ENCODE results near the gene HAUS2.
"Not testable (repeated sequence)": the region's sequence is repeated elsewhere in the genome, so short reads cannot be mapped to it uniquely, and the experiment has no call there.

The HAUS2 gene

GRCh38 chr15:42593143-42593542, 44.5 kb downstream of the HAUS2 start:
- H3K27ac ChIP-seq (ENCODE audit: low read depth, low read length), result no peak overlapping the region
- no peaks in the 10 kb centered on the region; the same call in 1 of the 2 replicates for H3K4me1 ChIP-seq (ENCODE audit: insufficient read depth, low read length)
- WGBS, result 96% methylated on average over 3 of the region's 4 CpGs
- H3K9ac ChIP-seq (ENCODE audit: low read depth, low read length), result no peak overlapping the region
- no peaks in the 10 kb centered on the region for H3K9me3 ChIP-seq (ENCODE audit: insufficient read depth, low read depth, low read length)
- H3K27me3 ChIP-seq (ENCODE audit: insufficient read depth, low read length), result no peaks in the 10 kb centered on the region
- H3K36me3 ChIP-seq (ENCODE audit: insufficient read depth, low read length), result no peaks in the 10 kb centered on the region
- no peak overlapping the region for H3K4me3 ChIP-seq (ENCODE audit: low read length)

DNA sequence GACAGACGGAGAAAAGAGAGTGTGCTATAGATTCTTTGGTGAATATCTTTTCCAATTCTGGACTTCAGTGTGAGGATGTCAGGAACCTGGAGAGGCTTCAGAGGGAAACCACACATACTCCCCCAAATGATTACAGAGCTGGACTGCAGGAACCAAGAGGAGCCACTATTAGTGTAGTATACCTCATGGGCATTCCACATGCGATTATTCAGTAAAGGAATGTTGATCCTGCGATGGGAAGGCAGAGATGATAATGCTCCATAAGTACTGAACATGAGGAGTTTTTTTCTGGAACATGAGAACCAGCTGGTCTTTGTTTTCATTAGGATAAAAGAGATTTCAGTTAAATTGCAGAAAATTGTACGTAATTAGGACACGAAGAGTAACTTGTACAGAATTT, 45.5 kb downstream of the HAUS2 start:
- Histone ChIP-seq H3K27me3 (ENCODE audit: insufficient read depth, low read length) (no peaks in the 10 kb centered on the region), H3K4me1 (ENCODE audit: insufficient read depth, low read length) (no peaks in the 10 kb centered on the region; the same call in 1 of the 2 replicates), H3K9ac (ENCODE audit: low read depth, low read length) (no peak overlapping the region), H3K9me3 (ENCODE audit: insufficient read depth, low read depth, low read length) (no peaks in the 10 kb centered on the region), H3K36me3 (ENCODE audit: insufficient read depth, low read length) (no peaks in the 10 kb centered on the region), H3K27ac (ENCODE audit: low read depth, low read length) (no peak overlapping the region), H3K4me3 (ENCODE audit: low read length) (no peak overlapping the region)
- WGBS, result 94% methylated on average over 5 of the region's 5 CpGs

DNA sequence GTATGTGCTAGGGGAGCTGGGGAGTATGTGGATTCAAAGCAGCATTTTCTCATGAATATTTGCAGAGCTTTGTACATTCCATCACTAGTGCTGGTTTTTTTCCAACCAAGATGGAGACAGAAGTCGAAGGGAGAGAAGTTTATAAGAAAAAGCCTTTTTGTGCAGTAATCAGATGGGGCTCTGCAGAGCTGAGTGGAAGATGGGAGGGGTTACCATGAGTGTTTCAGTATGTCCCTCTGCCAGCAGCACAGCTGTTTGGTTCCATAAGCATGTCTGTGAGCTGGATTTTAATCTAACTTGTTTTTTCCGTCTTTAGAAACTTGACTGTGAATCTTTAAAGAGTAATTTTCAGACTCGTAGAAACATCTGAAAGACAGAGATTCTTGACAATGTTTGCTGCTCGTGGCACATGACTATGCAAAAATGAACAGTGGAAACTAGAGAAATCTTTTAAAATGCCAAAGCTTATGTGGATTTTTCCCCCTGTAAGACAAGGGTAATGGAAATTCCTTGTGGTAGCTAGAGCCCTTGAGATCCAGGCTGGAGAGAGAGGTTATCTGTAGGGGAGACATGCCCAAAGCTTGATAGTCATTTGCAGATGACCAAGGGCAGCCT, 47.1 kb downstream of the HAUS2 start:
- Histone ChIP-seq H3K4me3 (ENCODE audit: low read length) (no peak overlapping the region), H3K9ac (ENCODE audit: low read depth, low read length) (no peak overlapping the region), H3K4me1 (ENCODE audit: insufficient read depth, low read length) (no peaks in the 10 kb centered on the region; the same call in 1 of the 2 replicates), H3K27me3 (ENCODE audit: insufficient read depth, low read length) (no peaks in the 10 kb centered on the region), H3K27ac (ENCODE audit: low read depth, low read length) (no peak overlapping the region), H3K36me3 (ENCODE audit: insufficient read depth, low read length) (peaks cover 2% of the 10 kb centered on the region; the same call in 1 of the 2 replicates), H3K9me3 (ENCODE audit: insufficient read depth, low read depth, low read length) (0 out of 2 replicates have a peak, but pooled peaks cover 5% of the 10 kb centered on the region)
- 91% methylated on average over 4 of the region's 4 CpGs for WGBS

- not testable (repeated sequence) for H3K27ac ChIP-seq (ENCODE audit: low read depth, low read length); H3K4me1 ChIP-seq (ENCODE audit: insufficient read depth, low read length); H3K27me3 ChIP-seq (ENCODE audit: insufficient read depth, low read length); H3K4me3 ChIP-seq (ENCODE audit: low read length); H3K9ac ChIP-seq (ENCODE audit: low read depth, low read length); H3K36me3 ChIP-seq (ENCODE audit: insufficient read depth, low read length)
- 98% methylated on average over 24 of the region's 30 CpGs for WGBS
- H3K9me3 ChIP-seq (ENCODE audit: insufficient read depth, low read depth, low read length), result peaks cover 14% of the 10 kb centered on the region; the same call in 1 of the 2 replicates
Observed at GRCh38 chr15:42601316-42601715, 52.7 kb downstream of the HAUS2 start.

DNA sequence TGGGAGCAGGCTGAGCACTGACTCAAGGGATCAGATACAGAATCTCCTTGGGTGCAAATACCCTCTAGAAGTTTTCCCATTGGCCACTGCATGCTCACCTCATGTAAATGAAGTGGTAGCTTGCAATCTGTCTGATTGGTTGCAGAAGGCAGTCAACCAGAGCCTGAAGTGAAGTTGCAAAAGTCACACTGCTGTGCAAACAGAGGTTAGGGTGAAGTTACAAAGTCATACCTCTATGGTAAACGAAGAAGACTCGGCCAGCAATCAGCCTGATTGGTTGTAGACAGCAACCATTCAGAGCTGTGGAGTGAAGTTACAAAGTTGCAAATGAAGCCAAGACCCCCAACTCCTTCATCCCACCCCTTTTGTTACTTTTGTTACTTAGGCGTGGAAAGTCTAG, 53.9 kb downstream of the HAUS2 start:
- Histone ChIP-seq H3K9ac (ENCODE audit: low read depth, low read length) (no peak overlapping the region), H3K4me1 (ENCODE audit: insufficient read depth, low read length) (no peaks in the 10 kb centered on the region; the same call in 1 of the 2 replicates), H3K9me3 (ENCODE audit: insufficient read depth, low read depth, low read length) (peaks cover 14% of the 10 kb centered on the region; the same call in 1 of the 2 replicates), H3K4me3 (ENCODE audit: low read length) (no peak overlapping the region), H3K36me3 (ENCODE audit: insufficient read depth, low read length) (peaks cover 8% of the 10 kb centered on the region; the same call in 1 of the 2 replicates), H3K27me3 (ENCODE audit: insufficient read depth, low read length) (no peaks in the 10 kb centered on the region), H3K27ac (ENCODE audit: low read depth, low read length) (no peak overlapping the region)
- WGBS, result 93% methylated on average over 3 of the region's 3 CpGs

- H3K4me1 ChIP-seq (ENCODE audit: insufficient read depth, low read length), result no peaks in the 10 kb centered on the region; the same call in 1 of the 2 replicates
- H3K4me3 ChIP-seq (ENCODE audit: low read length), result no peak overlapping the region
- 100% methylated on average over 2 of the region's 2 CpGs for WGBS
- peaks cover 8% of the 10 kb centered on the region; the same call in 1 of the 2 replicates for H3K36me3 ChIP-seq (ENCODE audit: insufficient read depth, low read length)
- no peak overlapping the region for H3K9ac ChIP-seq (ENCODE audit: low read depth, low read length)
- no peak overlapping the region for H3K27ac ChIP-seq (ENCODE audit: low read depth, low read length)
- H3K27me3 ChIP-seq (ENCODE audit: insufficient read depth, low read length), result no peaks in the 10 kb centered on the region
- H3K9me3 ChIP-seq (ENCODE audit: insufficient read depth, low read depth, low read length), result peaks cover 14% of the 10 kb centered on the region; the same call in 1 of the 2 replicates
Observed at GRCh38 chr15:42603978-42604377, 55.3 kb downstream of the HAUS2 start.

DNA sequence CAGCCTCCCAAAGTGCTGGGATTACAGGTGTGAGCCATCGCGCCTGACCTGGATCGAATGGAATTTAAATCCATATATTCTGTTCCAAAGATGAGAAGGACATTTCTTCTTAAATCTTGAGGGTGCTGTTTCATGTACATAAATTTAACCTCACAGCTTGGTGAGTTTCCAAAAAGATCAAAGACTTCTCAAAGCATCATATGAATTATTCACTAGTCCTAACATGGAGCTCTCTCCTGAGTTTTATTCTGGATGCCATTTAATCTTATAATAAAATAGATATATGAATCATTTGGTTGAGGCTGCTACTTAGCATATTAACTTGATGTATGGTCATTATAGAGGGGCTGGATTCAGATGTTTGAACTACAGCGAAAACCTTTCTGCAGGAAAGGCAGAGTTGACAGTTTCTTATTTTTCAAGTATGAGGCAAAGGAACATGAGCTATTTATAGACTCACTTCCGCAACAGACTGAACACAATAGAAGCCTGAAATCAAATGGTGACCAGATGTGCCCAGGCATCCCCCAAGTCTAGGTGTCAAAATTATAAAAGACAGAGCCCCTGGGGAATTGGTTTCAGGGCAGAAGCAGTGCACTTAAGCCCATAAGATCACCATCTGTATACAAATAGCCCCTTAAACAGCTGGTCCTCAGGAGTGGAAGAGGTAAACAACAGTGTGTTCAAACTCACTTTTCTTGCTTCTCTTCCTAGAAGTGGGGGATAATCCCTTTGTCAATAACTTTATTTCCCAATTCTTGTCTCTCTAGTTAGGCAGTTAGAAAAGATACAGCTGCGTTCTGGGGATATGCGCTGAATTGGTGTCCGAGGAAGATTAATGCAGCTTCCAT, 56.5 kb downstream of the HAUS2 start:
- Histone ChIP-seq H3K27ac (ENCODE audit: low read depth, low read length) (no peak overlapping the region), H3K4me3 (ENCODE audit: low read length) (no peak overlapping the region), H3K4me1 (ENCODE audit: insufficient read depth, low read length) (no peaks in the 10 kb centered on the region; the same call in 1 of the 2 replicates), H3K9me3 (ENCODE audit: insufficient read depth, low read depth, low read length) (peaks cover 11% of the 10 kb centered on the region; the same call in 1 of the 2 replicates), H3K27me3 (ENCODE audit: insufficient read depth, low read length) (no peaks in the 10 kb centered on the region), H3K36me3 (ENCODE audit: insufficient read depth, low read length) (peaks cover 6% of the 10 kb centered on the region; the same call in 1 of the 2 replicates), H3K9ac (ENCODE audit: low read depth, low read length) (no peak overlapping the region)
- WGBS, result 95% methylated on average over 8 of the region's 8 CpGs

- Histone ChIP-seq H3K36me3 (ENCODE audit: insufficient read depth, low read length) (peaks cover 6% of the 10 kb centered on the region; the same call in 1 of the 2 replicates), H3K27ac (ENCODE audit: low read depth, low read length) (no peak overlapping the region), H3K27me3 (ENCODE audit: insufficient read depth, low read length) (no peaks in the 10 kb centered on the region), H3K9ac (ENCODE audit: low read depth, low read length) (no peak overlapping the region), H3K4me3 (ENCODE audit: low read length) (no peak overlapping the region), H3K9me3 (ENCODE audit: insufficient read depth, low read depth, low read length) (peaks cover 9% of the 10 kb centered on the region; the same call in 1 of the 2 replicates), H3K4me1 (ENCODE audit: insufficient read depth, low read length) (no peaks in the 10 kb centered on the region; the same call in 1 of the 2 replicates)
- 100% methylated on average over 2 of the region's 3 CpGs for WGBS
Observed at GRCh38 chr15:42605796-42606195, 57.2 kb downstream of the HAUS2 start.

GRCh38 chr15:42608110-42608531, 59.5 kb downstream of the HAUS2 start:
- Histone ChIP-seq H3K27ac (ENCODE audit: low read depth, low read length) (no peak overlapping the region), H3K9me3 (ENCODE audit: insufficient read depth, low read depth, low read length) (no peaks in the 10 kb centered on the region), H3K4me1 (ENCODE audit: insufficient read depth, low read length) (no peaks in the 10 kb centered on the region; the same call in 1 of the 2 replicates), H3K9ac (ENCODE audit: low read depth, low read length) (no peak overlapping the region), H3K4me3 (ENCODE audit: low read length) (no peak overlapping the region), H3K27me3 (ENCODE audit: insufficient read depth, low read length) (no peaks in the 10 kb centered on the region), H3K36me3 (ENCODE audit: insufficient read depth, low read length) (peaks cover 3% of the 10 kb centered on the region; the same call in 1 of the 2 replicates)
- 89% methylated on average over 4 of the region's 4 CpGs for WGBS

DNA sequence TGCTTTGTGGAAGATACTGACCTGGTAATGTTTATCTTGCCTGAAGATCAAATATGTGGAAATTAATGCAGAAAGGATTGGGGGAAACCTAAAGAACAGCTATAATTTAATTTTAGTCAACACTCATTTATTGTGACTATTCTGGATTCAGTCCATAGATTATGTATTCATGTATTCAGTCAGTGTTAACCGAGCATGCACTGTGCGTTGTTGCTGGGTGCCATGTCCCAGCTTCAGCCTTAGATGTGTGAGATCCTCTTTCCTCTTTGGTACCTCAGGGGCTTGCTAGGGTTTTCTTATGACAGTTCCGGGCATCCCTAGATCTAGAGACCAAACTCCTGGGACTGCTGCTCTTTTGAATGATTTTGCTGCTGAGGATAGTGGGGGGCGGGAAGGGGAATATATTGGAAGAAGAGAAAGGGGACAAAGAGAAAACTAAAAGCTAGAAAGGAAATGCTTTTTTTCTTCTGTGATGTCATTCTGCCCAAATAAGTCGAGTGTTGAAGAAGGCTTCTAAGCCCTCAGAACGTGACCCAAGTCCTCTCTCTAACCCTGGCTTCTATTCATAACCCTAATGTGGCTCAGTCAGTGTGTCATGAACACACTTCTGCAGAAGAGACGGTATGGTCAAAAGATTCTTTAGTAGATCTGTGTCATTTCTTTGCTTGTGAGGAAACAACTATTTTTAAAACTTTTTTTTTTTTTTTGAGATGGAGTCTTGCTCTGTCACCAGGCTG, 60.3 kb downstream of the HAUS2 start:
- Histone ChIP-seq H3K9ac (ENCODE audit: low read depth, low read length) (no peak overlapping the region), H3K27ac (ENCODE audit: low read depth, low read length) (no peak overlapping the region), H3K27me3 (ENCODE audit: insufficient read depth, low read length) (no peaks in the 10 kb centered on the region), H3K4me1 (ENCODE audit: insufficient read depth, low read length) (no peaks in the 10 kb centered on the region), H3K9me3 (ENCODE audit: insufficient read depth, low read depth, low read length) (no peaks in the 10 kb centered on the region), H3K4me3 (ENCODE audit: low read length) (no peak overlapping the region), H3K36me3 (ENCODE audit: insufficient read depth, low read length) (peaks cover 3% of the 10 kb centered on the region; the same call in 1 of the 2 replicates)
- WGBS, result 90% methylated on average over 7 of the region's 7 CpGs
